Loucy (cell line): ENCODE data around the gene PROSER2.

Source experiments
- CTCF ChIP-seq: fragments of 200-600 bp; sonication (generic); conservative IDR thresholded peaks from 2 replicates; pipeline ENCODE4 v1.5.1; 2014; ENCODE audit warnings: mild to moderate bottlenecking, antibody characterized with exemption, low read length
- EZH2phosphoT487 ChIP-seq: fragments of 200-600 bp; IDR thresholded peaks from 2 replicates; pipeline ENCODE4 v1.6.1; 2018; ENCODE audit warnings: antibody characterized with exemption, mild to moderate bottlenecking, moderate library complexity, borderline replicate concordance

DNA sequence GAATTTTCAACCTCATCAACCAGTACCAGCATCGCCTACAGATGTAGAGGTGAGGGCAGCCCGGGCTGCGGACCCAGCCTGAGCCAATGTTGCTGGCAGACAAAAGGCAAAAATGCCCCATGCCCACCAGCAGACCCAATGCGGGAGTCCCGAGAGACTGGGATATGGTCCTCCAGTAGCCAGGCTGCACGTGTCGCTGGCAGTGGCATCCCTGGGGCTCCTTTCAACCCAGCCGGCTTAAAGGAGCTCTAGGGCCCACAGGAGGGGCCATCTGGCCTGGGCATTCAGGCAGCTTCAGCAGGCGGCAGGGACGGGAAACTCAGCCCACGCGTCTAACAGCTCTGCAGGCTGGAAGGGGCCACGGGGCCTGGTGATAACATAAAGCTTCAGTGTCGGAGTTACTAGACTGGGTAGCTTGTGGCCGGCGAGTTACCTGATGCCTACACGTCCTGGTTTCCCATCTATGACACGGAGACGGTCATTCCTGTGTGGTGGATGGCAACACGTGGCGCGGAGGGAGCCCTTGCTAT is 70.7 kb downstream of the PROSER2 start:
- TF ChIP-seq CTCF (no peak), EZH2phosphoT487 (no peak)
